ENCODE results near the gene EIF3D.
A peak's percentile ranks its signal among the peaks of the same experiment; 100 is the strongest.

The EIF3D gene

DNA sequence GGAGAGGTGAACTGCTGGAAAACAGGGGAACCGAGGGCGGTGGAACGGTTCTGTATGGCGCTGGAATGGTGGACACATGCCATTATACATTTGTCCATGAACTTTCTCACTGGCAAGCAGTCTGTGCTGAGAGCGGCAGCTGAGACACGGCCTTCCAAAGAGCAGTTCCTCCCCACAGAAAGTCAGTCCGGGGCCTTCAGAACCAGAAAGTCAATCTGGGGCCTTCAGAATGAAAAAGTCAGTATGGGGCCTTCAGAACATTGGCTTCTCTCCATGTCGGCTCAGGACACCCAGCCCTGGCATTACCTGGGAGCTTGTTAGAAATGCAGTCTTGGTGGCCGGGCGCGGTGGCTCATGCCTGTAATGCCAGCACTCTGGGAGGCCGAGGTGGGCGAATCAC, 56.3 kb downstream of the EIF3D start:
- DNase-seq (ENCODE audit: insufficient read length, low spot score) (no peak), FAIRE-seq (no peak)
- no peak for TF ChIP-seq POLR2A (IDR thresholded peaks at IDR 0.05; ENCODE audit: low read depth, low read length)

- no peak for DNase-seq (ENCODE audit: insufficient read length, low spot score)
- no peak for FAIRE-seq
Observed at GRCh38 chr22:36471341-36471821, 57.6 kb downstream of the EIF3D start.

DNA sequence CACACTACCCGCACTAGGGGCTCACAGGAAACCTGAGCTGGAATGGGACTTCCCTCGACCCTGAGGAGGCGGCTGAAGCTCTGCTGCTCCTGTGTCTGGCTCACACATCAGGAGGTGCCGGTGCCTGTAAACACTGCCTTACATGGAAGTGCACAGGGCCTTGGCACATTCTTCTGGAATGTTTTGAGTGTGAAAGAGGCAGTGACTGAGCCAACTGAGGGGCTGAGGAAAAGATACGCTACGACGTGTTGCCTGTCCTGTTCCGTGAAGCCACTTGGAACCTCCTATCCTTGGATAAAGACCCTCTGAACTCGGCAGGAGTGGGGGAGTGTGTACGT, 58.0 kb downstream of the EIF3D start:
- TF ChIP-seq POLR2A (IDR thresholded peaks at IDR 0.05; ENCODE audit: low read depth, low read length) = no peak
- FAIRE-seq (no peak), DNase-seq (ENCODE audit: insufficient read length, low spot score) (no peak)

More at GRCh38 chr22:36471341-36471821, 57.6 kb downstream of the EIF3D start:
- TF ChIP-seq POLR2A (IDR thresholded peaks at IDR 0.05; ENCODE audit: low read depth, low read length) = no peak

- TF ChIP-seq POLR2A (IDR thresholded peaks at IDR 0.05; ENCODE audit: low read depth, low read length) = no peak
- DNase-seq (ENCODE audit: insufficient read length, low spot score) = no peak
- no peak for FAIRE-seq
Observed at GRCh38 chr22:36470162-36470993, 58.6 kb downstream of the EIF3D start.

DNA sequence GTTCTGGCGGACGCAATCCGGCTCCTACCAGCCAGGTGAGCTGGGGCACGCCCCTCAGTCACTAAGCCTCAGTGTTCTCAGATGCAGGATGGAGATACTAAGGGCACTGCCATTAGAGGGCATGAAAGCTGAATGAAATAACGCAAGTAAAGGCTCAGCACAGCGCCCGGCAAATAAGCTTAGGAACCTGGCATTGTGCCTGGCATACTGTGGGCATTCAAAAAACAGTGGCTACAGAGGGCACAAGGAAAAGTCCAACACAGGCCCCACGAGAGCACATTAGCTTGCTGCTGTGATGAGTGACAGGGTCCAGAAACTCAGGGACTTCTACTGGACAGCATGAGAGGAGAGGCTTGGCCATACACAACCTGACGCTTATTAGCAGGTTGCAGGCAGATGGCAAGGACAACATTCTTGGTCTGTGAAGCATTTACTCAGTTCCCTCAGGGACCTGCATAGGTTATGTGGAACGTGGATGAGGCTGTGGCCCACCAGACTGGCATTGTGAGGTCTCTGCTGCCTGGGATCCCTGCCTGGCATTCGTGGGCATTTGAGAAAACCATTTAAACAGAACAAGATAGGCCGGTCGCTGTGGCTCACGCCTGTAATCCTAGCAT, 59.8 kb downstream of the EIF3D start:
- DNase-seq (ENCODE audit: insufficient read length, low spot score) (no peak), FAIRE-seq (no peak)
- TF ChIP-seq POLR2A (IDR thresholded peaks at IDR 0.05; ENCODE audit: low read depth, low read length) = no peak

GRCh38 chr22:36467946-36468345, 61.0 kb downstream of the EIF3D start:
- DNase-seq (ENCODE audit: insufficient read length, low spot score) = peak; percentile 50
- no peak for TF ChIP-seq POLR2A (IDR thresholded peaks at IDR 0.05; ENCODE audit: low read depth, low read length)
- no peak for FAIRE-seq

GRCh38 chr22:36467042-36467810, 61.7 kb downstream of the EIF3D start:
- TF ChIP-seq POLR2A (IDR thresholded peaks at IDR 0.05; ENCODE audit: low read depth, low read length) = no peak
- FAIRE-seq (no peak), DNase-seq (ENCODE audit: insufficient read length, low spot score) (peak; percentile 58)

DNA sequence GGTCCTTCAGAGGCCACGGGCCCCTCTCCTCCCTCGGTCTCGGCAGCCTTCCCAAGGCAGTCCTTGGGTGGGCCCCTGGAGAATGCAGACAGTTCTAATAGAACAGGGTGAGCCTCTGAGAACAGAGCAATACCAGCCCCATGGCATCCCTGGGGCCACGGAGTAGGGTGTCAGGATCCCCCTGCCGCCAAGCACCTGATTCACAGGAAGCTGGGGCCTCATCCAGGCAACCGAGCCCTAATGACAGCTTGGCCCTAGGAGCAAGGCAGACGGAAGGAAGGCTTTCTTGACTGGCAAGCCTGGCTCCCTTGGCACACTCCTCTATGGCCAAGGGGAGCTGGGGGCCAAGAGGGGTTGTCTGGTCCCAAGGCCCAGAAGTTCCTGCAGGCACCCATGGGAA, 62.7 kb downstream of the EIF3D start:
- FAIRE-seq (no peak), DNase-seq (ENCODE audit: insufficient read length, low spot score) (no peak)
- TF ChIP-seq POLR2A (IDR thresholded peaks at IDR 0.05; ENCODE audit: low read depth, low read length) = no peak

DNA sequence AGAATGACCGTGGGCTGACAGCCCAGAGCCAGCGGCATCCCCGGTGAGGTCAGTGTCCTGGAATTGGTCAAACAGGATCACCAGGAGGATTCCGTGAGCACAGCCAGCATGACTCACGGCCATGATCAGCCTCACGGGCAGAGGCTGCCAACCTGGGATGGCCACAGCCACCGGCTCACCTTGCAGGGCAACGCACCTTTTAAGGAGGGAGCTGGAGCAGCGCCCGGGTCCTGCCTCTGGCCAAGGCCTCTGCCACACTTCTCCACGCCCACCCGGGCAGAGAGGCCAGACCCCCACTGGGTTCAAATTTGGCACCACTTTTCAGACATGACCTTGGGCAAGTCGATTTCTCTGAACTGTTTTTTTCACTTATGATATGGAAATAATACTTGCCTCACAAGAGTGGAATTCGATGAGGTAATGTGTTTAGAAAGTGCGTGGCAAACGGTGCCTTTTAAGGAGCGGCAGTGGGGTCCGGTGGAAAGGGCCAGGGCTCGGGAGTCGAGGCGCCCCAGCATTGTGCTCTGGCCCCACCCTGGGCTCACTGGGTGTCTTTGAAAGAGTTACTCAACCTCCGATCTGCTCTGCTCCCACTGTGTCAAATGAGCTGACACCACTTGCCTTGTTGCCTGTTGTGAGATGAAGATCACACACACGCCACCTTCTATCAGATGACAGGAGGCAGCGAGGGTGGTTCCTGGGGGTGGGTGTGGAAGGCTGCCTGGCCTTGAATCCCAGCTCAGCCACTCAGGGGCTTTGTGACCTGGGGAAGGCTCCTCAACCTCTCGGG, 63.5 kb downstream of the EIF3D start:
- FAIRE-seq (no peak), DNase-seq (ENCODE audit: insufficient read length, low spot score) (peak; percentile 64)
- TF ChIP-seq POLR2A (IDR thresholded peaks at IDR 0.05; ENCODE audit: low read depth, low read length) = no peak

- no peak for TF ChIP-seq POLR2A (IDR thresholded peaks at IDR 0.05; ENCODE audit: low read depth, low read length)
- FAIRE-seq (no peak), DNase-seq (ENCODE audit: insufficient read length, low spot score) (no peak)
Observed at GRCh38 chr22:36464715-36465231, 64.2 kb downstream of the EIF3D start.

- DNase-seq (ENCODE audit: insufficient read length, low spot score) = no peak
- no peak for TF ChIP-seq POLR2A (IDR thresholded peaks at IDR 0.05; ENCODE audit: low read depth, low read length)
- no peak for FAIRE-seq
Observed at GRCh38 chr22:36463783-36464184, 65.2 kb downstream of the EIF3D start.

- no peak for TF ChIP-seq POLR2A (IDR thresholded peaks at IDR 0.05; ENCODE audit: low read depth, low read length)
- FAIRE-seq (peak; percentile 27), DNase-seq (ENCODE audit: insufficient read length, low spot score) (peak; percentile 74)
Observed at GRCh38 chr22:36461665-36462649, 67.0 kb downstream of the EIF3D start.

Data from H54 (cell line).